Activated T-helper 1 cell treated with Interleukin-2 at 50 U/mL for 16 hours (primary cell): ENCODE measurements around the gene CUBN.
A peak's percentile ranks its signal among the peaks of the same experiment; 100 is the strongest.
"Not testable (repeated sequence)": the region's sequence is repeated elsewhere in the genome, so short reads cannot be mapped to it uniquely, and the experiment has no call there.

ENCODE experiments used
- DNase-seq: peaks from one replicate; pipeline ENCODE4 v3.0.0-alpha.2; 2020; ENCODE audit warnings: low read depth

The CUBN gene

GRCh38 chr10:16870331-16870730 is 259.3 kb downstream of the CUBN start:
- DNase-seq = no peak

- no peak for DNase-seq
Observed at GRCh38 chr10:16867990-16868389, 261.6 kb downstream of the CUBN start.

GRCh38 chr10:16867556-16867955 is 262.1 kb downstream of the CUBN start:
- DNase-seq = no peak

- DNase-seq = no peak
Observed at GRCh38 chr10:16866541-16867275, 262.9 kb downstream of the CUBN start.

GRCh38 chr10:16865766-16866165 is 263.8 kb downstream of the CUBN start:
- DNase-seq = no peak

- DNase-seq = no peak
Observed at GRCh38 chr10:16863766-16864165, 265.8 kb downstream of the CUBN start.

- DNase-seq = no peak
Observed at GRCh38 chr10:16857419-16857818, 272.2 kb downstream of the CUBN start.

- DNase-seq = no peak
Observed at GRCh38 chr10:16856567-16856966, 273.0 kb downstream of the CUBN start.

GRCh38 chr10:16856092-16856491 is 273.5 kb downstream of the CUBN start:
- DNase-seq = no peak

GRCh38 chr10:16854623-16855022 is 275.0 kb downstream of the CUBN start:
- DNase-seq = no peak

- DNase-seq = no peak
Observed at GRCh38 chr10:16853809-16854208, 275.8 kb downstream of the CUBN start.

- no peak for DNase-seq
Observed at GRCh38 chr10:16853201-16853600, 276.4 kb downstream of the CUBN start.

GRCh38 chr10:16852624-16853023 is 277.0 kb downstream of the CUBN start:
- DNase-seq = no peak

- DNase-seq = no peak
Observed at GRCh38 chr10:16848562-16849154, 281.0 kb downstream of the CUBN start.

- no peak for DNase-seq
Observed at GRCh38 chr10:16847644-16848043, 282.0 kb downstream of the CUBN start.

- DNase-seq = no peak
Observed at GRCh38 chr10:16845248-16845647, 284.4 kb downstream of the CUBN start.

- no peak for DNase-seq
Observed at GRCh38 chr10:16843252-16843870, 286.2 kb downstream of the CUBN start.

GRCh38 chr10:16835228-16835627 is 294.4 kb downstream of the CUBN start:
- DNase-seq = no peak

GRCh38 chr10:16832351-16833080 is 297.1 kb downstream of the CUBN start:
- no peak for DNase-seq

- no peak for DNase-seq
Observed at GRCh38 chr10:16828701-16829175, 300.9 kb downstream of the CUBN start.

- peak; percentile 16 for DNase-seq
Observed at GRCh38 chr10:16828114-16828568, 301.5 kb downstream of the CUBN start.

GRCh38 chr10:16827474-16827873 is 302.1 kb downstream of the CUBN start:
- not testable (repeated sequence) for DNase-seq
